Adrenal gland (tissue), 19 donors: Measurements from ENCODE around the gene CFAP58. TPM values are rescaled to one million over a fixed set of nuclear protein-coding genes. Genes with fewer than 3 reads are reported as not detected.

Source experiments
- DNase-seq, 7 donors: peaks; one replicate each; pipeline ENCODE4 v3.0.0-alpha.2; 2019 to 2020
- H3K27ac ChIP-seq, 5 donors: fragments of 200-600 bp; sonication (generic) in 4 of 5; 1 replicate in 3 of 5; 2 replicates in 2 of 5; pipeline versions ENCODE4 v1.5.1 to v1.8.0; 2016 to 2020; ENCODE audit warnings: mild to moderate bottlenecking in 1 of 5
- H3K27me3 ChIP-seq: fragments of 200-600 bp; 2 replicates; pipeline ENCODE4 v1.8.0; 2021
- H3K36me3 ChIP-seq, 2 donors: fragments of 200-600 bp; replicated peaks in 1 of 2; 1 replicate in 1 of 2; 2 replicates in 1 of 2; pipeline versions ENCODE4 v1.5.1 to v1.8.0; 2018 to 2022
- H3K4me1 ChIP-seq, 2 donors: fragments of 200-600 bp; replicated peaks in 1 of 2; 1 replicate in 1 of 2; 2 replicates in 1 of 2; pipeline versions ENCODE4 v1.5.1 to v1.8.0; 2018 to 2021
- H3K4me3 ChIP-seq, 4 donors: fragments of 200-600 bp; sonication (generic) in 3 of 4; one replicate each; pipeline ENCODE4 v1.5.1; 2016 to 2018
- H3K9me3 ChIP-seq, 3 donors: fragments of 200-600 bp; sonication (generic) in 1 of 3; replicated peaks in 1 of 3; 1 replicate in 2 of 3; 2 replicates in 1 of 3; pipeline versions ENCODE4 v1.5.1 to v1.8.0; 2016 to 2021
- CTCF ChIP-seq, 6 experiments: fragments of 450-650 bp in 4 of 6; fragments of 200-600 bp in 2 of 6; sonication (generic) in 1 of 6; IDR thresholded peaks; 1 replicate in 5 of 6; 2 replicates in 1 of 6; pipeline versions ENCODE4 v1.5.1 to v1.8.0; 2016 to 2021; ENCODE audit warnings: antibody characterized with exemption in 6 of 6, mild to moderate bottlenecking in 2 of 6, moderate library complexity in 1 of 6
- POLR2A ChIP-seq, 2 donors: fragments of 450-650 bp; IDR thresholded peaks; one replicate each; pipeline ENCODE4 v1.6.1; 2017; ENCODE audit warnings: antibody characterized with exemption in 2 of 2, mild to moderate bottlenecking in 2 of 2, moderate library complexity in 1 of 2
- WGBS, 4 donors: extraction: QIAGEN DNeasy Blood & Tissue Kit in 2 of 4; methylation state at CpG; one replicate each; pipeline versions ENCODE4 v1.1.5 to v1.1.7; 2013 to 2017; 5-methylcytosine and 5-hydroxymethylcytosine counted together
- intact Hi-C, 2 donors: fragments of 100-400 bp; cut with DNase I; formaldehyde crosslinking; loops; one replicate each; pipeline versions ENCODE4 v1.14.1 to v1.15.0; 2022 to 2023
- long read RNA-seq, 10 donors: library from polyadenylated mRNA in 3 of 10; unstranded in 2 of 10; stranded (forward) in 1 of 10; transcript quantifications; one replicate each; pipeline ENCODE4 v2.0.0 and lab custom pipeline, GENCODE V29; 2021 to 2026
- polyA plus RNA-seq, 3 donors: library from polyadenylated mRNA; stranded (reverse); fragments of 200-250 nt in 2 of 3; fragments of 350-450 nt in 1 of 3; fragmentation: Illumina TruSeq in 1 of 3; extraction: RNeasy Lipid Tissue Mini Kit (QIAGEN cat#74804) in 1 of 3; gene quantifications; one replicate each; pipeline ENCODE4 v1.2.3, GENCODE V29; 2013 to 2014
- total RNA-seq, 9 donors: library from RNA; depleted of rRNA in 4 of 9; stranded (reverse); fragments of >200 nt in 4 of 9; fragments of 120-200 nt in 1 of 9; fragmentation: NEBNext Ultra II Directional in 1 of 9; extraction: Animal tissue kit (Norgen Biotek cat#: 25700) in 1 of 9; gene quantifications; one replicate each; pipeline versions ENCODE4 v1.1.0 to v1.2.4, GENCODE V29; 2013 to 2023
- donor health status: healthy with polysubstance abuse.
- donor health status: Bipolar disorder and iron deficiency.
- donor health status: DM: yes; HTN: yes; CAD: no.
- donor health status: DM: no; HTN: no; CAD: no.
- donor health status: DM: no; HTN: no; CAD: no.
- donor health status: DM: yes; HTN: yes; CAD: no.

CFAP58 gene
- 1 to 10 TPM in 2 of 9 donors, under 1 TPM in 7; 0.11 to 2.9 (median 0.83) TPM for total RNA-seq
- polyA plus RNA-seq = 1 to 10 TPM in 2 of 3 donors, under 1 TPM in 1; 0.42 to 1.3 (median 1.1) TPM
- long read RNA-seq, donor 1 = 0 reads
- long read RNA-seq, donor 2 = 0 reads
- long read RNA-seq, donor 3 = 0 reads
- long read RNA-seq, donor 4 = 0 reads
- long read RNA-seq, donor 5, partial matches to known transcripts = 1 of 3 reads
- long read RNA-seq, donor 5, other reads (novel, unspliced or antisense) = 2 of 3 reads
- long read RNA-seq, donor 6, partial matches to known transcripts = 1 of 2 reads
- long read RNA-seq, donor 6, other reads (novel, unspliced or antisense) = 1 of 2 reads
- long read RNA-seq, donor 7 = 0 reads
- long read RNA-seq, donor 8 = 0 reads
- long read RNA-seq, donor 9 = 0 reads
- long read RNA-seq, donor 10 = 0 reads

GRCh38 chr10:104353325-104354048 is at the start of gene CFAP58:
Gene CFAP58 (plus strand): TSS chr10:104353833. CDS start chr10:104353898, 65 bp downstream.
- Histone ChIP-seq H3K27me3 (no peaks in the 10 kb centered on the region), H3K4me3 (peak within 1 kb of the TSS in 1 of 4 donors; percentile 63), H3K9me3 (no peaks in the 10 kb centered on the region), H3K27ac (peak within 1 kb of the TSS in 1 of 5 donors; percentile 33), H3K36me3 (no peaks in the 10 kb centered on the region), H3K4me1 (peaks cover 16 to 29% of the 10 kb centered on the region in 2 donors)
- peak; percentile 95 to 98 (median 96) for DNase-seq
- intact Hi-C loops = loop anchor here in 1 of 2 donors (5.0 kb wide), 1 partner anchor 46 kb away; no protein-coding TSS in a partner anchor
- WGBS, 4 donors = 2 to 7% (median 3%) methylated on average over 21 to 43 of the region's 43 CpGs
- TF ChIP-seq POLR2A (IDR thresholded peaks at IDR 0.05) (peak in 1 of 2 donors; percentile 55), CTCF (IDR thresholded peaks at IDR 0.05) (peak; percentile 55 to 86 (median 62))

- TF ChIP-seq POLR2A (IDR thresholded peaks at IDR 0.05) = no peak
- TF ChIP-seq CTCF (IDR thresholded peaks at IDR 0.05) = no peak
- 81 to 85% (median 84%) methylated on average over 4 of the region's 4 CpGs for WGBS, 4 donors
- no peak for DNase-seq
- Histone ChIP-seq H3K4me3 (no peak overlapping the region), H3K27me3 (no peaks in the 10 kb centered on the region), H3K4me1 (peaks cover 0 to 12% of the 10 kb centered on the region in 2 donors), H3K27ac (peak overlapping the region in 1 of 5 donors; percentile 49), H3K36me3 (no peaks in the 10 kb centered on the region), H3K9me3 (no peaks in the 10 kb centered on the region)
- intact Hi-C loops = no loop called here
Measured at GRCh38 chr10:104304356-104304745, 49.3 kb upstream of the CFAP58 start.

- no peak overlapping the region for H3K4me3 ChIP-seq
- H3K27ac ChIP-seq = peak overlapping the region in 1 of 5 donors; percentile 49
- peaks cover 0 to 17% of the 10 kb centered on the region in 2 donors for H3K4me1 ChIP-seq
- H3K27me3 ChIP-seq = no peaks in the 10 kb centered on the region
- TF ChIP-seq POLR2A (IDR thresholded peaks at IDR 0.05) = no peak
- TF ChIP-seq CTCF (IDR thresholded peaks at IDR 0.05) = no peak
- WGBS, 4 donors = 49 to 56% (median 54%) methylated on average over 8 of the region's 8 CpGs
- no peaks in the 10 kb centered on the region for H3K36me3 ChIP-seq
- intact Hi-C loops = loop anchor here in 1 of 2 donors (5.0 kb wide), 1 partner anchor 47 kb away; the partner anchor contains the start of gene CFAP58
- DNase-seq = peak in 1 of 7 donors; percentile 49
- no peaks in the 10 kb centered on the region for H3K9me3 ChIP-seq
Measured at GRCh38 chr10:104304927-104305326, 48.7 kb upstream of the CFAP58 start.

GRCh38 chr10:104306897-104307296 is 46.7 kb upstream of the CFAP58 start:
- peak in 1 of 7 donors; percentile 54 for DNase-seq
- no peak overlapping the region for H3K27ac ChIP-seq

More at GRCh38 chr10:104306897-104307296, 46.7 kb upstream of the CFAP58 start:
- H3K36me3 ChIP-seq = peaks cover 0 to 10% of the 10 kb centered on the region in 2 donors
- H3K9me3 ChIP-seq = no peaks in the 10 kb centered on the region
- TF ChIP-seq CTCF (IDR thresholded peaks at IDR 0.05) (no peak), POLR2A (IDR thresholded peaks at IDR 0.05) (no peak)
- WGBS, 4 donors = 72 to 88% (median 74%) methylated on average over 3 of the region's 3 CpGs
- no peaks in the 10 kb centered on the region for H3K27me3 ChIP-seq
- peaks cover 6 to 21% of the 10 kb centered on the region in 2 donors for H3K4me1 ChIP-seq
- no peak overlapping the region for H3K4me3 ChIP-seq
- intact Hi-C loops = loop anchor here in 1 of 2 donors (5.0 kb wide), 1 partner anchor 45 kb away; the partner anchor contains the start of gene CFAP58
